ENCODE results near the gene RANGRF.

The RANGRF gene

DNA sequence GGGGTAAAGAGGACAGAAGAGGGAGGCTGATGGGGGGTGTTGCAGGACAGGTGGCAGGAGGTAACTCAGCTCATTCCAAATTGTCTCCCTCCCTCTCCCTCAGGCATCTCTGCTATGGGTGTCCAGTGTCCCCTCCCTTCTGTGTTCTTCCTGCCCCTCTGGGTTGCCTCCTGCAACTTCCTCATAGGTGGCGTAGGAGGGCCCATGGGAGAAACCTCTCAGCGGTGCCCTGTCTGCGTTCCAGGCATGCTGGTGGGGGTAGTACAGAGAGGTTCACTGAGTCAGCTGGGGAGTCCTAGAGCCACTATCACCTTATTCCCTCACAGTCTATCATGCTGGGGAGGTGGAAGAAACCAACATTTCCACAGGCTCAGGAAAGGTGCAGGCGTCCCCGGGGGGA lies 36.5 kb downstream of the RANGRF start:
- Histone ChIP-seq H2AFZ (ENCODE audit: low read depth, low read length) (no peak overlapping the region), H3K4me1 (ENCODE audit: control insufficient read depth, insufficient read depth, low read depth, low read length) (peaks cover 12% of the 10 kb centered on the region), H4K8ac (ENCODE audit: low read length) (no peak overlapping the region), H4K91ac (ENCODE audit: low read length) (no peak overlapping the region), H3K14ac (ENCODE audit: low read length in 2 of 2) (no peak overlapping the region), H3K27ac (ENCODE audit: low read length, poor library complexity, severe bottlenecking) (no peak overlapping the region), H3K4me3 (ENCODE audit: insufficient read depth in 1 of 2, low read depth in 1 of 2, low read length in 2 of 2) (no peak overlapping the region), H3K9ac (ENCODE audit: low read length) (no peak overlapping the region), H3K27me3 (ENCODE audit: control insufficient read depth in 1 of 2, insufficient read depth in 1 of 2, low read length in 2 of 2) (peaks cover 4 to 11% of the 10 kb centered on the region in 2 experiments), H2BK5ac (ENCODE audit: low read depth, low read length, poor library complexity, severe bottlenecking) (no peak overlapping the region), H3K18ac (ENCODE audit: low read depth in 1 of 2, low read length in 2 of 2) (no peak overlapping the region), H3K79me1 (replicated peaks; ENCODE audit: low read length, poor library complexity, severe bottlenecking) (peaks cover 3% of the 10 kb centered on the region), H2BK120ac (ENCODE audit: low read depth, low read length) (no peak overlapping the region), H2AK5ac (ENCODE audit: low read length, severe bottlenecking) (no peak overlapping the region), H3K4me2 (ENCODE audit: low read length, poor library complexity, severe bottlenecking) (no peak overlapping the region), H2BK15ac (ENCODE audit: low read depth, poor library complexity, severe bottlenecking) (no peak overlapping the region), H3K36me3 (ENCODE audit: control insufficient read depth in 1 of 2, insufficient read depth in 2 of 2, low read depth in 1 of 2, low read length in 2 of 2) (no peaks in the 10 kb centered on the region), H3K9me3 (ENCODE audit: control insufficient read depth, low read length) (no peaks in the 10 kb centered on the region), H2BK12ac (ENCODE audit: low read length in 2 of 2) (no peak overlapping the region), H3K4ac (ENCODE audit: low read depth in 1 of 2, low read length in 2 of 2) (no peak overlapping the region), H3K23ac (ENCODE audit: low read length in 2 of 2) (no peak overlapping the region)
- no peak for DNase-seq
- WGBS = 85% methylated on average over 3 of the region's 5 CpGs

DNA sequence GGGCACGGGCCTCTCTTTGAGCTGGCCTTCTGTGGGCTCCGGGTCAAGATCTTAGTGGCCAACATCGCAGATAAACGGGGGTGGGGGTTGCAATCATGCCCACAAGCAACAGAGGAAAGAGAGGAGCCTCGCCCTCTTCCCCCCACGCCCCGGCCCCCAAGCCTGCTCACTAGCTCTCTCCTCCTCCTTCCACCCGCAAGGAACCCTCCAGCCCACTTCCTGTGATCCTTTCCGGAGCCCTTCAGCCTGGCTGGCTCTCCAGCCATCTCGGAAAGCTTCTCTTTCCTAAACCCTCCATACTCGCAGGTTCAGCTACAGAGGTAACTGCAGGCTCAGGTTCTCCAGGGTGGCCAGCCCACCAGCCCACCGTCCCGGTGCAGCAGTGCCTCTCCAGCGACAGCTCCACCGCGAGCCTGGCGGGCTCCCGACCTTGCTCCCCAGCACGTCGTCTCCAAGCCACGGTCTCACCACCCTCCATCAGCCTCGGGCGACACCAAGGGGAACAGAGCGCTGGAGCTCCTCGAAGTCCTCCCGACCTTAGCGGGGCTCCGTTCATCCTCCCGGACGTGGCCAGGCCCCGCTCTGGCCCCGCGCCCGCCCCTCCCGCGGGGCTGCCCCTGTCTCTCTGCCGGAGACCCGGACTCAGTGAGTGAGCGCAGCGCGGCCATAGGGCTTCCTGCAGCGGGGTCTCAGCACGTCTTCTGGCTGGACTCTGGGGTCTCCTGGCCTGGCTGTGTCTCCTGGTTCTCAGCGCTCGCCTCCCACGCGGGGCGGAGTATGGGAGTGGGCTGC lies 38.2 kb downstream of the RANGRF start:
- peak overlapping the region; percentile 57 to 75 for H3K4me3 ChIP-seq (ENCODE audit: insufficient read depth in 1 of 2, low read depth in 1 of 2, low read length in 2 of 2)
- peaks cover 0 to 11% of the 10 kb centered on the region in 2 experiments for H3K27me3 ChIP-seq (ENCODE audit: control insufficient read depth in 1 of 2, insufficient read depth in 1 of 2, low read length in 2 of 2)
- 6% methylated on average over 48 of the region's 48 CpGs for WGBS
- peak overlapping the region; percentile 9 for H2BK120ac ChIP-seq (ENCODE audit: low read depth, low read length)
- H2BK12ac ChIP-seq (ENCODE audit: low read length in 2 of 2) = peak overlapping the region; percentile 28 to 85
- no peak overlapping the region for H2BK5ac ChIP-seq (ENCODE audit: low read depth, low read length, poor library complexity, severe bottlenecking)
- H3K14ac ChIP-seq (ENCODE audit: low read length in 2 of 2) = peak overlapping the region in 1 of 2 experiments; percentile 66
- H2AK5ac ChIP-seq (ENCODE audit: low read length, severe bottlenecking) = no peak overlapping the region
- peak overlapping the region; percentile 81 to 89 for H3K4ac ChIP-seq (ENCODE audit: low read depth in 1 of 2, low read length in 2 of 2)
- no peaks in the 10 kb centered on the region for H3K36me3 ChIP-seq (ENCODE audit: control insufficient read depth in 1 of 2, insufficient read depth in 2 of 2, low read depth in 1 of 2, low read length in 2 of 2)
- peak overlapping the region; percentile 91 for H2AFZ ChIP-seq (ENCODE audit: low read depth, low read length)
- H2BK15ac ChIP-seq (ENCODE audit: low read depth, poor library complexity, severe bottlenecking) = peak overlapping the region; percentile 17
- peaks cover 3% of the 10 kb centered on the region for H3K79me1 ChIP-seq (replicated peaks; ENCODE audit: low read length, poor library complexity, severe bottlenecking)
- H3K9ac ChIP-seq (ENCODE audit: low read length) = peak overlapping the region; percentile 78
- no peak overlapping the region for H3K23ac ChIP-seq (ENCODE audit: low read length in 2 of 2)
- peaks cover 12% of the 10 kb centered on the region for H3K4me1 ChIP-seq (ENCODE audit: control insufficient read depth, insufficient read depth, low read depth, low read length)
- H4K8ac ChIP-seq (ENCODE audit: low read length) = peak overlapping the region; percentile 97
- peak overlapping the region; percentile 90 to 94 for H3K18ac ChIP-seq (ENCODE audit: low read depth in 1 of 2, low read length in 2 of 2)
- no peaks in the 10 kb centered on the region for H3K9me3 ChIP-seq (ENCODE audit: control insufficient read depth, low read length)
- peak; percentile 45 for DNase-seq
- peak overlapping the region; percentile 19 for H4K91ac ChIP-seq (ENCODE audit: low read length)
- H3K27ac ChIP-seq (ENCODE audit: low read length, poor library complexity, severe bottlenecking) = no peak overlapping the region
- peak overlapping the region; percentile 55 for H3K4me2 ChIP-seq (ENCODE audit: low read length, poor library complexity, severe bottlenecking)

DNA sequence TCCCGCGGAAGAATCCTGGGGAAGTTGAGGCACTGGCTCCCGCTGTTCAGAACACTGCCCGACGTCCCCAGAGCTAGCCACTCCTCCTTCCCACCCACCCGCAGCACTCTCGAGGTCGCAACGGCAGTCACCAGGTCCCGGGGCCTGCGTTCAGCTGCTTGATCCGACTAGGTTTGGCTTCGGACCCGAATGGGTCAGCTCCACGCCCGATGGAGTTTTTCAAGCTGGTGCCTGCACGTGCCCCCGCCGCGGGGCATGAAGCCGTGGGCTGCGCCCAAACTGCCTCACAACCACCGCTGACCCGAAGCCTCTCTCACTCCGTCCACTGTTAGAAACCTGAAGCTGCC lies 38.8 kb downstream of the RANGRF start:
- Histone ChIP-seq H3K4me2 (ENCODE audit: low read length, poor library complexity, severe bottlenecking) (peak overlapping the region; percentile 55), H3K4ac (ENCODE audit: low read depth in 1 of 2, low read length in 2 of 2) (peak overlapping the region; percentile 81 to 89), H2BK12ac (ENCODE audit: low read length in 2 of 2) (peak overlapping the region in 1 of 2 experiments; percentile 17), H4K8ac (ENCODE audit: low read length) (peak overlapping the region; percentile 97), H2BK15ac (ENCODE audit: low read depth, poor library complexity, severe bottlenecking) (no peak overlapping the region), H2BK5ac (ENCODE audit: low read depth, low read length, poor library complexity, severe bottlenecking) (no peak overlapping the region), H3K4me3 (ENCODE audit: insufficient read depth in 1 of 2, low read depth in 1 of 2, low read length in 2 of 2) (peak overlapping the region; percentile 57 to 75), H4K91ac (ENCODE audit: low read length) (peak overlapping the region; percentile 19), H3K27me3 (ENCODE audit: control insufficient read depth in 1 of 2, insufficient read depth in 1 of 2, low read length in 2 of 2) (peaks cover 0 to 13% of the 10 kb centered on the region in 2 experiments), H2AFZ (ENCODE audit: low read depth, low read length) (peak overlapping the region; percentile 91), H3K4me1 (ENCODE audit: control insufficient read depth, insufficient read depth, low read depth, low read length) (peaks cover 12% of the 10 kb centered on the region), H3K36me3 (ENCODE audit: control insufficient read depth in 1 of 2, insufficient read depth in 2 of 2, low read depth in 1 of 2, low read length in 2 of 2) (no peaks in the 10 kb centered on the region), H3K79me1 (replicated peaks; ENCODE audit: low read length, poor library complexity, severe bottlenecking) (peaks cover 3% of the 10 kb centered on the region), H3K9me3 (ENCODE audit: control insufficient read depth, low read length) (no peaks in the 10 kb centered on the region), H2AK5ac (ENCODE audit: low read length, severe bottlenecking) (no peak overlapping the region), H3K14ac (ENCODE audit: low read length in 2 of 2) (peak overlapping the region in 1 of 2 experiments; percentile 66), H3K18ac (ENCODE audit: low read depth in 1 of 2, low read length in 2 of 2) (peak overlapping the region; percentile 90 to 94), H3K27ac (ENCODE audit: low read length, poor library complexity, severe bottlenecking) (no peak overlapping the region), H3K9ac (ENCODE audit: low read length) (peak overlapping the region; percentile 78), H2BK120ac (ENCODE audit: low read depth, low read length) (peak overlapping the region; percentile 9), H3K23ac (ENCODE audit: low read length in 2 of 2) (no peak overlapping the region)
- DNase-seq = no peak
- WGBS = 27% methylated on average over 22 of the region's 25 CpGs

- Histone ChIP-seq H3K4me3 (ENCODE audit: insufficient read depth in 1 of 2, low read depth in 1 of 2, low read length in 2 of 2) (no peak overlapping the region), H2BK5ac (ENCODE audit: low read depth, low read length, poor library complexity, severe bottlenecking) (no peak overlapping the region), H3K36me3 (ENCODE audit: control insufficient read depth in 1 of 2, insufficient read depth in 2 of 2, low read depth in 1 of 2, low read length in 2 of 2) (no peaks in the 10 kb centered on the region), H3K4ac (ENCODE audit: low read depth in 1 of 2, low read length in 2 of 2) (no peak overlapping the region), H3K9me3 (ENCODE audit: control insufficient read depth, low read length) (no peaks in the 10 kb centered on the region), H2BK120ac (ENCODE audit: low read depth, low read length) (no peak overlapping the region), H3K18ac (ENCODE audit: low read depth in 1 of 2, low read length in 2 of 2) (no peak overlapping the region), H3K27me3 (ENCODE audit: control insufficient read depth in 1 of 2, insufficient read depth in 1 of 2, low read length in 2 of 2) (peaks cover 0 to 10% of the 10 kb centered on the region in 2 experiments), H3K9ac (ENCODE audit: low read length) (no peak overlapping the region), H2AFZ (ENCODE audit: low read depth, low read length) (no peak overlapping the region), H2BK12ac (ENCODE audit: low read length in 2 of 2) (no peak overlapping the region), H4K91ac (ENCODE audit: low read length) (no peak overlapping the region), H3K4me1 (ENCODE audit: control insufficient read depth, insufficient read depth, low read depth, low read length) (peaks cover 3% of the 10 kb centered on the region), H3K27ac (ENCODE audit: low read length, poor library complexity, severe bottlenecking) (no peak overlapping the region), H3K14ac (ENCODE audit: low read length in 2 of 2) (no peak overlapping the region), H2BK15ac (ENCODE audit: low read depth, poor library complexity, severe bottlenecking) (no peak overlapping the region), H3K79me1 (replicated peaks; ENCODE audit: low read length, poor library complexity, severe bottlenecking) (peaks cover 3% of the 10 kb centered on the region), H3K23ac (ENCODE audit: low read length in 2 of 2) (no peak overlapping the region), H4K8ac (ENCODE audit: low read length) (no peak overlapping the region), H2AK5ac (ENCODE audit: low read length, severe bottlenecking) (no peak overlapping the region), H3K4me2 (ENCODE audit: low read length, poor library complexity, severe bottlenecking) (no peak overlapping the region)
- DNase-seq = no peak
- 89% methylated on average over 2 of the region's 2 CpGs for WGBS
Measured at GRCh38 chr17:8332128-8332527, 43.7 kb downstream of the RANGRF start.

Measured in mesenchymal stem cell (in vitro differentiated cells and primary cell).